ENCODE measurements around the gene SOX6.
"Not testable (repeated sequence)": the region's sequence is repeated elsewhere in the genome, so short reads cannot be mapped to it uniquely, and the experiment has no call there.

The SOX6 gene

DNA sequence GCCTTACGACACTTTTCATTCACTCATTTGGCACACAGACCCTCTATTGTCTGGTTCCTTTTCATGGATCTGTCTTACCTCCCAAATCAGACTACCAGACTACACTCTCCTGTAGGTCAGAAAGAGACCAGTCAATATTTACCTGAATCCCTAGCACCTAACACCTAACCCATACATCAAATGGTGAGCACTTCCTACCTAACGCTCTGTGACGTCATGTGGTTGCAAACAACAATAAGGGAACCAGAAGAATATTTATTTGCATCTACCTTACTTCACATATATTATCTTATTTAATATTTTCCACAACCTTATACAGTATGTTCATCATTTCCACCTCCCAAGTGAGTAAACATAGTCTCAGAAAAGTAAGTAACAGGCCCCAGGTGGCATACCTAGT is 323.4 kb downstream of the SOX6 start:
- Histone ChIP-seq H4K8ac (ENCODE audit: low read depth, low read length) (no peak overlapping the region), H2BK120ac (ENCODE audit: low read depth, low read length) (no peak overlapping the region), H3K9ac (ENCODE audit: low read depth, low read length, poor library complexity) (no peak overlapping the region), H3K14ac (ENCODE audit: low read length) (no peak overlapping the region), H2AK5ac (ENCODE audit: low read depth, low read length) (no peak overlapping the region), H2BK12ac (ENCODE audit: low read length) (no peak overlapping the region), H2BK5ac (ENCODE audit: low read length) (no peak overlapping the region), H2BK15ac (ENCODE audit: low read length) (no peak overlapping the region), H4K91ac (ENCODE audit: low read depth, low read length, poor library complexity) (no peak overlapping the region), H3K27me3 (ENCODE audit: control insufficient read depth in 3 of 3, insufficient read depth in 3 of 3, low read depth in 1 of 3, low read length in 3 of 3) (no peaks in the 10 kb centered on the region), H3K4me2 (ENCODE audit: insufficient read depth, low read length, poor library complexity, severe bottlenecking) (no peak overlapping the region), H3K4me1 (ENCODE audit: control insufficient read depth in 2 of 2, insufficient read depth in 1 of 2, low read depth in 1 of 2, low read length in 2 of 2) (peaks cover 4 to 5% of the 10 kb centered on the region in 2 donors), H3K23ac (ENCODE audit: low read depth, low read length, poor library complexity) (no peak overlapping the region), H3K36me3 (replicated peaks in 1 of 2; ENCODE audit: control insufficient read depth in 2 of 2, insufficient read depth in 2 of 2, low read length in 2 of 2) (no peaks in the 10 kb centered on the region), H3K18ac (ENCODE audit: low read length) (no peak overlapping the region), H3K4me3 (ENCODE audit: low read length in 2 of 2) (no peak overlapping the region), H3K4ac (ENCODE audit: low read length) (no peak overlapping the region), H3K9me3 (replicated peaks in 1 of 2; ENCODE audit: control insufficient read depth in 2 of 2, insufficient read depth in 1 of 2, low read depth in 1 of 2, low read length in 2 of 2) (no peaks in the 10 kb centered on the region), H2AFZ (ENCODE audit: low read length) (no peak overlapping the region), H3K79me1 (ENCODE audit: low read depth, low read length) (no peaks in the 10 kb centered on the region), H3K27ac (replicated peaks; ENCODE audit: low read length) (no peak overlapping the region)
- DNase-seq (ENCODE audit: low spot score) = no peak
- WGBS, 2 donors (ENCODE audit: extremely low coverage in 2 of 2, insufficient read length in 2 of 2, insufficient replicate concordance in 1 of 2) = no CpG with 5 or more reads among the region's 3 CpGs

DNA sequence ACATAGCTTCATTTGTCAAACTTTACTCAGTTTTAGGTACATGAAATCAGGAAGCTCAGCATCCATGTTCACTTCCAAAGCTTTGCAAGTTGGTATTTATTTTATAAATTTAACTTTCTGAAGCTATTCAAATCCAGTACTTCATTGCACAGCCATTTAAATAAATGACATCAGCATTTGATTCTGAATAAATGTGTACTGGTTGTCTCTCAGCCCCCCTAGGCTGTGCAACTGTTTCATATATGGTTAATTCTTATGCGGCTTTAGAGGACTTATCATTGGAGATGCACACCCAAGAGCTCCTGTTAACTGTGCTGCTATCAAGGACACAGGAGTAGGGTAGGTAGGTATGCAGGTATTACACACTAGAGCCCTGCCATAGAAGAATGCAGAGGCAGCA is 325.1 kb downstream of the SOX6 start:
- Histone ChIP-seq H4K91ac (ENCODE audit: low read depth, low read length, poor library complexity) (no peak overlapping the region), H3K4me3 (ENCODE audit: low read length in 2 of 2) (no peak overlapping the region)

DNA sequence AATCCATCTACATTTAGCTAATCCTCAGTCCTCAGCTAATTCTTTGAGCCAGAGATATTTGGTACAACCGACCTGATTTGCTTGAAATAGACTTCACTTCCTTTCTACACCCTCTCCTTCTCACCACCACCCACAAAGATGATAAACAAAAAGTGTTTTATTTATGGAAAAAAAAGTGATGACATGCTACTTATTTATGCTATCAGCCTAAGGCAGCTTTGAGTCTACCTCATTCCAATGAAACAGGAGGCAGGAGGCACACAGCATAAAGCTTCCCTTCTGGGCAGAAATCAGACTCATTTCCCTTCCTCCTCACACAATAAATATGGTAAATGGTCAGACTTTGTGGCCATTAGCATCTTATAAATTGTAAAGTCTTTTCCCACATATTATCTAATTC is 325.7 kb downstream of the SOX6 start:
- Histone ChIP-seq H2AK5ac (ENCODE audit: low read depth, low read length) (no peak overlapping the region), H3K9ac (ENCODE audit: low read depth, low read length, poor library complexity) (no peak overlapping the region), H3K27me3 (ENCODE audit: control insufficient read depth in 3 of 3, insufficient read depth in 3 of 3, low read depth in 1 of 3, low read length in 3 of 3) (no peaks in the 10 kb centered on the region), H3K79me1 (ENCODE audit: low read depth, low read length) (no peaks in the 10 kb centered on the region), H2BK12ac (ENCODE audit: low read length) (no peak overlapping the region), H3K18ac (ENCODE audit: low read length) (no peak overlapping the region), H3K4me1 (ENCODE audit: control insufficient read depth in 2 of 2, insufficient read depth in 1 of 2, low read depth in 1 of 2, low read length in 2 of 2) (peaks cover 10 to 11% of the 10 kb centered on the region in 2 donors), H4K91ac (ENCODE audit: low read depth, low read length, poor library complexity) (no peak overlapping the region), H3K27ac (replicated peaks; ENCODE audit: low read length) (no peak overlapping the region), H2AFZ (ENCODE audit: low read length) (no peak overlapping the region), H3K4ac (ENCODE audit: low read length) (no peak overlapping the region), H3K36me3 (replicated peaks in 1 of 2; ENCODE audit: control insufficient read depth in 2 of 2, insufficient read depth in 2 of 2, low read length in 2 of 2) (no peaks in the 10 kb centered on the region), H2BK5ac (ENCODE audit: low read length) (no peak overlapping the region), H4K8ac (ENCODE audit: low read depth, low read length) (no peak overlapping the region), H3K4me3 (ENCODE audit: low read length in 2 of 2) (no peak overlapping the region), H3K23ac (ENCODE audit: low read depth, low read length, poor library complexity) (no peak overlapping the region), H3K9me3 (replicated peaks in 1 of 2; ENCODE audit: control insufficient read depth in 2 of 2, insufficient read depth in 1 of 2, low read depth in 1 of 2, low read length in 2 of 2) (no peaks in the 10 kb centered on the region), H2BK120ac (ENCODE audit: low read depth, low read length) (no peak overlapping the region), H2BK15ac (ENCODE audit: low read length) (no peak overlapping the region), H3K4me2 (ENCODE audit: insufficient read depth, low read length, poor library complexity, severe bottlenecking) (no peak overlapping the region), H3K14ac (ENCODE audit: low read length) (no peak overlapping the region)
- no CpG with 5 or more reads among the region's 1 CpG for WGBS, 2 donors (ENCODE audit: extremely low coverage in 2 of 2, insufficient read length in 2 of 2, insufficient replicate concordance in 1 of 2)
- DNase-seq (ENCODE audit: low spot score) = no peak

More for the DNA sequence above, 325.1 kb downstream of the SOX6 start:
- Histone ChIP-seq H2BK120ac (ENCODE audit: low read depth, low read length) (no peak overlapping the region), H3K4ac (ENCODE audit: low read length) (no peak overlapping the region), H3K27ac (replicated peaks; ENCODE audit: low read length) (no peak overlapping the region), H4K8ac (ENCODE audit: low read depth, low read length) (no peak overlapping the region), H3K14ac (ENCODE audit: low read length) (no peak overlapping the region), H3K4me1 (ENCODE audit: control insufficient read depth in 2 of 2, insufficient read depth in 1 of 2, low read depth in 1 of 2, low read length in 2 of 2) (peaks cover 8 to 11% of the 10 kb centered on the region in 2 donors), H3K9me3 (replicated peaks in 1 of 2; ENCODE audit: control insufficient read depth in 2 of 2, insufficient read depth in 1 of 2, low read depth in 1 of 2, low read length in 2 of 2) (no peaks in the 10 kb centered on the region), H3K79me1 (ENCODE audit: low read depth, low read length) (no peaks in the 10 kb centered on the region), H3K18ac (ENCODE audit: low read length) (no peak overlapping the region), H2AK5ac (ENCODE audit: low read depth, low read length) (no peak overlapping the region), H2AFZ (ENCODE audit: low read length) (no peak overlapping the region), H3K27me3 (ENCODE audit: control insufficient read depth in 3 of 3, insufficient read depth in 3 of 3, low read depth in 1 of 3, low read length in 3 of 3) (no peaks in the 10 kb centered on the region), H3K36me3 (replicated peaks in 1 of 2; ENCODE audit: control insufficient read depth in 2 of 2, insufficient read depth in 2 of 2, low read length in 2 of 2) (no peaks in the 10 kb centered on the region), H3K23ac (ENCODE audit: low read depth, low read length, poor library complexity) (no peak overlapping the region), H2BK12ac (ENCODE audit: low read length) (no peak overlapping the region), H3K4me2 (ENCODE audit: insufficient read depth, low read length, poor library complexity, severe bottlenecking) (no peak overlapping the region), H2BK5ac (ENCODE audit: low read length) (no peak overlapping the region), H3K9ac (ENCODE audit: low read depth, low read length, poor library complexity) (no peak overlapping the region), H2BK15ac (ENCODE audit: low read length) (no peak overlapping the region)
- WGBS, 2 donors (ENCODE audit: extremely low coverage in 2 of 2, insufficient read length in 2 of 2, insufficient replicate concordance in 1 of 2) = no CpG with 5 or more reads among the region's 1 CpG
- no peak for DNase-seq (ENCODE audit: low spot score)

GRCh38 chr11:16029151-16029550 is 327.2 kb downstream of the SOX6 start:
- H3K4me3 ChIP-seq (ENCODE audit: low read length in 2 of 2); H3K18ac ChIP-seq (ENCODE audit: low read length); H2AFZ ChIP-seq (ENCODE audit: low read length); H4K8ac ChIP-seq (ENCODE audit: low read depth, low read length); H2BK15ac ChIP-seq (ENCODE audit: low read length); H3K27me3 ChIP-seq (ENCODE audit: control insufficient read depth in 3 of 3, insufficient read depth in 3 of 3, low read depth in 1 of 3, low read length in 3 of 3); H3K9ac ChIP-seq (ENCODE audit: low read depth, low read length, poor library complexity); H4K91ac ChIP-seq (ENCODE audit: low read depth, low read length, poor library complexity); H3K4me2 ChIP-seq (ENCODE audit: insufficient read depth, low read length, poor library complexity, severe bottlenecking); H3K4ac ChIP-seq (ENCODE audit: low read length); H2AK5ac ChIP-seq (ENCODE audit: low read depth, low read length); H3K79me1 ChIP-seq (ENCODE audit: low read depth, low read length); H2BK120ac ChIP-seq (ENCODE audit: low read depth, low read length); DNase-seq (ENCODE audit: low spot score); H3K23ac ChIP-seq (ENCODE audit: low read depth, low read length, poor library complexity); H3K36me3 ChIP-seq (replicated peaks in 1 of 2; ENCODE audit: control insufficient read depth in 2 of 2, insufficient read depth in 2 of 2, low read length in 2 of 2); H2BK5ac ChIP-seq (ENCODE audit: low read length); H3K27ac ChIP-seq (replicated peaks; ENCODE audit: low read length); H2BK12ac ChIP-seq (ENCODE audit: low read length); H3K14ac ChIP-seq (ENCODE audit: low read length); H3K9me3 ChIP-seq (replicated peaks in 1 of 2; ENCODE audit: control insufficient read depth in 2 of 2, insufficient read depth in 1 of 2, low read depth in 1 of 2, low read length in 2 of 2): not testable (repeated sequence)
- peaks cover 10 to 11% of the 10 kb centered on the region in 2 donors for H3K4me1 ChIP-seq (ENCODE audit: control insufficient read depth in 2 of 2, insufficient read depth in 1 of 2, low read depth in 1 of 2, low read length in 2 of 2)
- no CpG with 5 or more reads among the region's 10 CpGs for WGBS, 2 donors (ENCODE audit: extremely low coverage in 2 of 2, insufficient read length in 2 of 2, insufficient replicate concordance in 1 of 2)

Measured in neuronal stem cell (in vitro differentiated cells).